Cardiac muscle cell (in vitro differentiated cells and primary cell): ENCODE measurements around the gene DHRS2. TPM values are rescaled to one million over a fixed set of nuclear protein-coding genes. Genes with fewer than 3 reads are reported as not detected.

Experiments
- DNase-seq, 2 donors: peaks; one replicate each; pipeline versions ENCODE4 v3.0.0 to v3.0.0-alpha.2; 2010 to 2017; ENCODE audit warnings: low read depth in 1 of 2, low spot score in 1 of 2
- H3K27ac ChIP-seq: fragments of 200-600 bp; sonication (generic); 2 replicates; pipeline ENCODE4 v1.5.1; 2016
- H3K27me3 ChIP-seq: fragments of 200-600 bp; sonication (generic); 2 replicates; pipeline ENCODE4 v1.6.0; 2016; ENCODE audit warnings: control low read depth
- H3K36me3 ChIP-seq: fragments of 200-600 bp; sonication (generic); 2 replicates; pipeline ENCODE4 v1.5.1; 2016; ENCODE audit warnings: control low read depth
- H3K4me1 ChIP-seq: fragments of 200-600 bp; sonication (generic); 2 replicates; pipeline ENCODE4 v1.8.1; 2017; ENCODE audit warnings: low read depth, mild to moderate bottlenecking, mixed run types
- H3K4me3 ChIP-seq: fragments of 200-600 bp; sonication (generic); 2 replicates; pipeline ENCODE4 v1.5.1; 2016; ENCODE audit warnings: mild to moderate bottlenecking
- H3K9me3 ChIP-seq: fragments of 200-600 bp; sonication (generic); 2 replicates; pipeline ENCODE4 v1.5.1; 2017; ENCODE audit warnings: low read depth, mild to moderate bottlenecking, control low read depth
- CTCF ChIP-seq: IDR thresholded peaks from 2 replicates; pipeline ENCODE4 v1.5.1; 2012; ENCODE audit warnings: low read depth, mild to moderate bottlenecking, low read length
- polyA plus RNA-seq: library from polyadenylated mRNA; unstranded; fragments of >200 nt; fragmentation: Nextera tagmentation; extraction: Ambion mirVana; gene quantifications from 2 replicates; pipeline ENCODE4 v1.2.1, GENCODE V29; 2016
- total RNA-seq: library from RNA; depleted of rRNA; stranded (reverse); fragments of >200 nt; gene quantifications from 2 replicates; pipeline ENCODE4 v1.2.3, GENCODE V29; 2016

The DHRS2 gene
- total and polyA plus RNA-seq, 2 experiments from 2014 or later = 0.97 TPM; not detected in 1

DNA sequence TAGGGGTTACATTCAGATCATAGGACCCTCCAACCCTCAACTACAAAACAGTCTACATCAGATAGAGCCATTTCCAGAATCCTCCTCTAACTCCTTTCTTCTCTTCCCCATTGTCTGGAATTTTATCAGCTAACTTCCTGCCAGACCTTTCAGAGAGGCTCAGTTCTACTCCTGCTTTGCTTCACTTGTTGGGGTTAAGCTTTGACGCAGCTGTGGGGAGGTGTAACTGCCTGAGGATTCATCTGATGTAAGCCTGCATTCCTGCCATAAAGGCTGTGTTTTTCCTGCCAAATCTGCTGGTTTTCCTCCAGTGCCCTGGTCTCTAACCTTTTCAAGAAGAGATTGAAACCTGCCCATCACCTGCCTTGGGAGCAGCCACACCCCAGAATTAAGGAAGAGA, 16.9 kb downstream of the DHRS2 start:
- Histone ChIP-seq H3K4me1 (peaks cover 6% of the 10 kb centered on the region), H3K27ac (no peak overlapping the region), H3K9me3 (no peaks in the 10 kb centered on the region), H3K4me3 (no peak overlapping the region), H3K27me3 (no peaks in the 10 kb centered on the region), H3K36me3 (no peaks in the 10 kb centered on the region)
- peak in 1 of 2 donors; percentile 30 for DNase-seq
- no peak for TF ChIP-seq CTCF

GRCh38 chr14:23654231-23654630, 18.1 kb downstream of the DHRS2 start:
- H3K9me3 ChIP-seq = no peaks in the 10 kb centered on the region
- peaks cover 18% of the 10 kb centered on the region for H3K4me1 ChIP-seq
- no peak overlapping the region for H3K4me3 ChIP-seq
- no peaks in the 10 kb centered on the region for H3K27me3 ChIP-seq
- H3K27ac ChIP-seq = no peak overlapping the region
- DNase-seq = no peak
- H3K36me3 ChIP-seq = no peaks in the 10 kb centered on the region
- no peak for TF ChIP-seq CTCF

- peak in 1 of 2 donors; percentile 65 for DNase-seq
- H3K9me3 ChIP-seq = no peaks in the 10 kb centered on the region
- H3K4me3 ChIP-seq = no peak overlapping the region
- no peaks in the 10 kb centered on the region for H3K27me3 ChIP-seq
- H3K36me3 ChIP-seq = no peaks in the 10 kb centered on the region
- H3K27ac ChIP-seq = peak overlapping the region; percentile 43
- no peak for TF ChIP-seq CTCF
- peaks cover 24% of the 10 kb centered on the region for H3K4me1 ChIP-seq
These were observed 21.9 kb downstream of the DHRS2 start for GRCh38 chr14:23657959-23658470.

GRCh38 chr14:23660290-23661226, 24.4 kb downstream of the DHRS2 start:
- H3K4me1 ChIP-seq = peaks cover 24% of the 10 kb centered on the region
- H3K36me3 ChIP-seq = no peaks in the 10 kb centered on the region
- H3K27ac ChIP-seq = no peak overlapping the region
- DNase-seq = no peak
- no peak overlapping the region for H3K4me3 ChIP-seq
- TF ChIP-seq CTCF = no peak
- no peaks in the 10 kb centered on the region for H3K9me3 ChIP-seq
- H3K27me3 ChIP-seq = no peaks in the 10 kb centered on the region

- H3K27me3 ChIP-seq = no peaks in the 10 kb centered on the region
- H3K27ac ChIP-seq = no peak overlapping the region
- TF ChIP-seq CTCF = no peak
- no peaks in the 10 kb centered on the region for H3K36me3 ChIP-seq
- H3K4me1 ChIP-seq = peaks cover 24% of the 10 kb centered on the region
- H3K4me3 ChIP-seq = no peak overlapping the region
- H3K9me3 ChIP-seq = no peaks in the 10 kb centered on the region
- no peak for DNase-seq
These were observed 25.4 kb downstream of the DHRS2 start for GRCh38 chr14:23661542-23661941.
